Upper lobe of left lung (tissue), 6 donors: Measurements from ENCODE around the gene ACTG1. TPM values are rescaled to one million over a fixed set of nuclear protein-coding genes. Genes with fewer than 3 reads are reported as not detected.
A peak's percentile ranks its signal among the peaks of the same experiment; 100 is the strongest.

Source experiments
- ATAC-seq, 2 donors: fragments of 200-7000 bp; cut with Tn5 transposase; one replicate each; pipeline ENCODE4 v1.9.1; 2022; ENCODE audit warnings: mild to moderate bottlenecking in 2 of 2, moderate library complexity in 2 of 2; ENCODE audit not compliant: low FRiP score in 2 of 2
- DNase-seq, 2 donors: peaks; one replicate each; pipeline ENCODE4 v3.0.0-alpha.2; 2019 to 2020
- H3K27ac ChIP-seq, 4 donors: fragments of 200-600 bp; sonication (generic); one replicate each; pipeline ENCODE4 v1.5.1; 2016 to 2019
- H3K27me3 ChIP-seq, 4 donors: fragments of 200-600 bp; sonication (generic); one replicate each; pipeline ENCODE4 v1.5.1; 2017 to 2019
- H3K36me3 ChIP-seq, 4 donors: fragments of 200-600 bp; sonication (generic); one replicate each; pipeline ENCODE4 v1.5.1; 2016 to 2019
- H3K4me1 ChIP-seq, 4 donors: fragments of 200-600 bp; sonication (generic); one replicate each; pipeline ENCODE4 v1.5.1; 2018 to 2019
- H3K4me3 ChIP-seq, 4 donors: fragments of 200-600 bp; sonication (generic); one replicate each; pipeline ENCODE4 v1.5.1; 2017 to 2019; ENCODE audit warnings: mild to moderate bottlenecking in 2 of 4, moderate library complexity in 1 of 4
- H3K9me3 ChIP-seq, 4 donors: fragments of 200-600 bp; sonication (generic); one replicate each; pipeline ENCODE4 v1.5.1; 2018 to 2019
- CTCF ChIP-seq, 6 experiments: fragments of 450-650 bp in 4 of 6; fragments of 200-600 bp in 2 of 6; sonication (generic) in 2 of 6; IDR thresholded peaks; one replicate each; pipeline ENCODE4 v1.5.1; 2016 to 2019; ENCODE audit warnings: antibody characterized with exemption in 6 of 6
- EP300 ChIP-seq, 4 donors: sonication (generic); formaldehyde crosslinking; IDR thresholded peaks; one replicate each; pipeline ENCODE4 v1.5.1; 2017; ENCODE audit warnings: antibody characterized with exemption in 4 of 4, control low read depth in 2 of 4
- POLR2A ChIP-seq, 4 donors: fragments of 450-650 bp; IDR thresholded peaks; one replicate each; pipeline ENCODE4 v1.5.1; 2016 to 2017; ENCODE audit warnings: antibody characterized with exemption in 4 of 4, mild to moderate bottlenecking in 2 of 4
- POLR2AphosphoS5 ChIP-seq, 2 donors: sonication (generic); formaldehyde crosslinking; IDR thresholded peaks; one replicate each; pipeline ENCODE4 v1.5.1; 2017; ENCODE audit warnings: antibody characterized with exemption in 2 of 2
- WGBS, 2 donors: methylation state at CpG; one replicate each; pipeline ENCODE4 v1.1.5; 2017 to 2018; 5-methylcytosine and 5-hydroxymethylcytosine counted together
- total RNA-seq, 6 donors: library from RNA; depleted of rRNA in 4 of 6; stranded (reverse); fragments of >200 nt in 4 of 6; gene quantifications; one replicate each; pipeline versions ENCODE4 v1.1.0 to v1.2.1, GENCODE V29; 2016 to 2021
- donor health status: DM: no; HTN: no; CAD: no; lungs with moderate emphysema.
- donor health status: DM: no; HTN: yes; CAD: no; lungs with severe emphysema.

ACTG1 gene
- total RNA-seq, 6 donors from 2014 or later, result 902 to 3,864 (median 2,097) TPM

- Histone ChIP-seq H3K4me1 (peaks cover 17 to 39% (median 23%) of the 10 kb centered on the region in 4 donors), H3K4me3 (peak overlapping the region; percentile 69 to 92 (median 82)), H3K27ac (peak overlapping the region in 2 of 4 donors; percentile 17 to 98), H3K36me3 (peaks cover 8 to 41% (median 24%) of the 10 kb centered on the region in 4 donors), H3K27me3 (no peaks in the 10 kb centered on the region), H3K9me3 (no peaks in the 10 kb centered on the region)
- TF ChIP-seq CTCF (IDR thresholded peaks at IDR 0.05) (no peak), EP300 (IDR thresholded peaks at IDR 0.05) (no peak), POLR2AphosphoS5 (IDR thresholded peaks at IDR 0.05) (no peak), POLR2A (IDR thresholded peaks at IDR 0.05) (no peak)
- DNase-seq (no peak), ATAC-seq (no peak)
- WGBS, 2 donors, result 55 to 62% methylated on average over 10 of the region's 10 CpGs
These were observed 3.9 kb downstream of the ACTG1 start for GRCh38 chr17:81508639-81509206.

DNA sequence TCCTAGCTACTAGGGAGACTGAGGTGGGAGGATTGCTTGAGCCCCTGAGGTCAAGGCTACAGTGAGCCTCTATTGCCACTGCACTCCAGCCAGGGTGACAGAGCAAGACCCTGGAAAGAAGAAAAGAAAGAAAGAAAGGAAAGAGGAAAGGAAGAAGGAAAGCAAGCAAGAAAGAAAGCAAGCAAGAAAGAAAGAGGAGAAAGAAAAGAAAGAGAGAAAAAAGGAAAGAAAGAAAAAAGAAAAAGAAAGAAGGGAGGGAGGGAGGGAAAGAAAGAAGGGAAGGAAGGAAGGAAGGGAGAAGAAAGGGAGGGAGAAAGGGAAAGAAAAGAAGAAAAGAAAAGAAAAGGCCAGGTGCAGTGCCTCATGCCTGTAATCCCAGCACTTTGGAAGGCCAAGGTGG, 9.0 kb downstream of the ACTG1 start:
- Histone ChIP-seq H3K27me3 (no peaks in the 10 kb centered on the region), H3K4me3 (no peak overlapping the region), H3K27ac (no peak overlapping the region), H3K36me3 (peaks cover 0 to 5% (median under 1%) of the 10 kb centered on the region in 4 donors), H3K9me3 (no peaks in the 10 kb centered on the region), H3K4me1 (peaks cover 0 to 10% (median 9%) of the 10 kb centered on the region in 4 donors)
- ATAC-seq (no peak), DNase-seq (no peak)
- no peak for TF ChIP-seq POLR2A (IDR thresholded peaks at IDR 0.05)

- no peaks in the 10 kb centered on the region for H3K9me3 ChIP-seq
- DNase-seq (no peak), ATAC-seq (no peak)
These were observed 10.1 kb downstream of the ACTG1 start for GRCh38 chr17:81502471-81503017.

DNA sequence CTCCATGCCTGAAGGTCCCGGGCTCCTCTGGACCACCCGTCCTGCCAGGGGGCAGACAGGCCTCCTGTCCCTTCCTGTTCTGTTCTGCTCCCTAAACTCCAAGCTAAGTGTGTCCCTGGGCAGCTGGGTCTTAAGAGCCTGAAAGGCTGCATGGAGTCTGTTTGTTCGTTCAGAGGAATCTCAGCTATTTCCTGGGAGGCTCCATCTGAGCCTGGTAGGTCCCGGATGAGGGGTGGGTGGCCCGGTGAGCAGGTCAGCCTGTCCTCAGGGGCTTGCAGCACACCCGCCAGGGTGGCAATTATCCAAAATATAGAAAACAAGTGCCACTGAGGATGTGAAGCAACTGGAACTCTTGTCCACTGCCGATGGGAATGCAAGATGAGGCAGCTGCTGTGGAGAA, 12.6 kb downstream of the ACTG1 start:
- ATAC-seq, result peak; percentile 20 to 66
- no peak overlapping the region for H3K27ac ChIP-seq

More at GRCh38 chr17:81502471-81503017, 10.1 kb downstream of the ACTG1 start:
- no peak overlapping the region for H3K4me3 ChIP-seq
- peaks cover 0 to 7% (median 7%) of the 10 kb centered on the region in 4 donors for H3K4me1 ChIP-seq
- TF ChIP-seq EP300 (IDR thresholded peaks at IDR 0.05) (no peak), POLR2AphosphoS5 (IDR thresholded peaks at IDR 0.05) (no peak), CTCF (IDR thresholded peaks at IDR 0.05) (no peak), POLR2A (IDR thresholded peaks at IDR 0.05) (no peak)
- 71 to 77% methylated on average over 8 to 12 of the region's 12 CpGs for WGBS, 2 donors
- H3K27ac ChIP-seq, result no peak overlapping the region
- no peaks in the 10 kb centered on the region for H3K27me3 ChIP-seq
- H3K36me3 ChIP-seq, result no peaks in the 10 kb centered on the region

GRCh38 chr17:81499601-81499970, 13.0 kb downstream of the ACTG1 start:
- no peaks in the 10 kb centered on the region for H3K36me3 ChIP-seq
- ATAC-seq (peak; percentile 21 to 25), DNase-seq (peak in 1 of 2 donors; percentile 40)
- 72 to 75% methylated on average over 5 to 12 of the region's 12 CpGs for WGBS, 2 donors
- TF ChIP-seq EP300 (IDR thresholded peaks at IDR 0.05) (no peak), POLR2AphosphoS5 (IDR thresholded peaks at IDR 0.05) (no peak), CTCF (IDR thresholded peaks at IDR 0.05) (no peak), POLR2A (IDR thresholded peaks at IDR 0.05) (no peak)
- H3K27me3 ChIP-seq, result no peaks in the 10 kb centered on the region
- H3K9me3 ChIP-seq, result no peaks in the 10 kb centered on the region
- peaks cover 0 to 7% (median 7%) of the 10 kb centered on the region in 4 donors for H3K4me1 ChIP-seq
- no peak overlapping the region for H3K4me3 ChIP-seq
- H3K27ac ChIP-seq, result no peak overlapping the region

More for the DNA sequence above, 12.6 kb downstream of the ACTG1 start:
- TF ChIP-seq POLR2AphosphoS5 (IDR thresholded peaks at IDR 0.05) (no peak), CTCF (IDR thresholded peaks at IDR 0.05) (no peak), EP300 (IDR thresholded peaks at IDR 0.05) (no peak), POLR2A (IDR thresholded peaks at IDR 0.05) (no peak)
- H3K9me3 ChIP-seq, result no peaks in the 10 kb centered on the region
- H3K27me3 ChIP-seq, result no peaks in the 10 kb centered on the region
- peaks cover 0 to 7% (median 7%) of the 10 kb centered on the region in 4 donors for H3K4me1 ChIP-seq
- no peak for DNase-seq
- WGBS, 2 donors, result 47 to 49% methylated on average over 3 to 7 of the region's 7 CpGs
- no peak overlapping the region for H3K4me3 ChIP-seq
- no peaks in the 10 kb centered on the region for H3K36me3 ChIP-seq
